Activated naive CD4-positive, alpha-beta T cell treated with anti-CD3 and anti-CD28 coated beads, Interleukin-2, amount 10 ng/mL, durations not matched to agents 7 days and 5 days (primary cell): ENCODE data around the gene NFKBIZ.

Experiments
- CTCF ChIA-PET: fragments of 350-600 bp; sonication (Branson Sonifier 250); formaldehyde crosslinking; loops from one replicate; lab custom pipeline; 2021; ENCODE audit warnings: antibody characterized with exemption; lab: Charles Lee
- DNase-seq: peaks from one replicate; pipeline ENCODE4 v3.0.0-alpha.2; 2020
- H3K27ac Mint-ChIP-seq: one replicate; pipeline ENCODE4 v1.8.0; 2021; ENCODE audit warnings: mild to moderate bottlenecking, moderate library complexity, mixed read lengths
- H3K27me3 Mint-ChIP-seq: one replicate; pipeline ENCODE4 v1.8.0; 2021; ENCODE audit warnings: mild to moderate bottlenecking, mixed read lengths
- H3K36me3 Mint-ChIP-seq: one replicate; pipeline ENCODE4 v1.8.0; 2021; ENCODE audit warnings: mixed read lengths
- H3K4me1 Mint-ChIP-seq: one replicate; pipeline ENCODE4 v1.8.0; 2021; ENCODE audit warnings: mixed read lengths
- H3K4me3 Mint-ChIP-seq: one replicate; pipeline ENCODE4 v1.8.0; 2021; ENCODE audit warnings: mild to moderate bottlenecking, moderate library complexity, mixed read lengths
- H3K9me3 Mint-ChIP-seq: one replicate; pipeline ENCODE4 v1.8.0; 2021; ENCODE audit warnings: mixed read lengths

NFKBIZ gene

DNA sequence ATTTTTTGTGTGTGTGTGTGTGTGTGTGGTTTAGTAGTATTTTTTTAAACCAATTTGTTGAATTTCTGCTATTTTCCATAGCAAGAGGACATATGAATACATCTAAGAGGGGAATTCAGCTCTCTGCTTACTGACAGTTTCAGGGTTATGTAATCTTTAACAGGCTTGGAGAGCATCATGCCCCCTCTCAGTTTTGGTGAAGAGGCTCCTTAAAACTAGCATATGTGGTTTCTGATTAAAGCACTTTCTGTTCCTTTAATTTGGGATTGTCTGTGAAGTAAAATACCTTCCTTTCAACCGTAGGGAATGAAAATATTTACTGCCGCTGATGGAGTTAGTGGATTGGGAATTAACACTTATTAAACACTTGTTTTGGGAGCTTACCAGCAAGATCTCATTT is 19.4 kb upstream of the NFKBIZ start:
- no peaks in the 10 kb centered on the region for H3K9me3 Mint-ChIP-seq
- CTCF ChIA-PET: interaction anchor here (0.7 to 2.6 kb wide), 4 partner anchors 20 to 395 kb away, joined by 3 to 10 read pairs (median 3); partner anchors contain the start of genes NFKBIZ and PCNP
- DNase-seq: no peak
- no peaks in the 10 kb centered on the region for H3K27me3 Mint-ChIP-seq
- no peak overlapping the region for H3K4me3 Mint-ChIP-seq
- H3K27ac Mint-ChIP-seq: no peak overlapping the region
- H3K36me3 Mint-ChIP-seq: peaks cover 25% of the 10 kb centered on the region
- H3K4me1 Mint-ChIP-seq: peaks cover 66% of the 10 kb centered on the region

DNA sequence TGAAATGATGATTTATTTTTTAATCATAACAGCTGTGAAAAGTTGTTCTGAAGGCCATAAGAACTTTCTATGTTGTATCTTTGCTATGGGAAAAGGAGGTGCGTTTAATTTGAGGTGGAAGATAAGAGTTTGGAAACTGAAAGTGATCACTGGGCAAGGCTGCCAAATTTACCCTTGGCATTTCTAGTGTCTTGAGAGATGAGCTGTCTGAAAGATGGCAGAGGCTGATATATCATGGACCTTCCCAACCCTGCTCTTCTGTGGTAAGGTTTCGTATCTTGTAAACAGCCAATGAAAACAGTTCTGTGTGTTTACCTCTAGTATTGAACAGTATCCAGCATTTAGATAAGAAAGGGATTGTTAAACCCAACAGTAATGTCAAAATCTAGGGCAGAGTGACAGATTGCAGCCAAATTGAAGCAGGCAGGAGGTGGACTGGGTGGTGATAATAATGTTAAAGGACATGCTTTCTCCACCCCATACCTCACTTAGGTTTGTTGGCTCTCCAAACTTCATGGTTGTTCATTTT is 15.8 kb upstream of the NFKBIZ start:
- Mint-ChIP-seq H3K36me3 (peaks cover 29% of the 10 kb centered on the region), H3K9me3 (no peaks in the 10 kb centered on the region), H3K4me3 (no peak overlapping the region), H3K27ac (peak overlapping the region; percentile 6), H3K27me3 (no peaks in the 10 kb centered on the region), H3K4me1 (peaks cover 62% of the 10 kb centered on the region)
- CTCF ChIA-PET: interaction anchor here (1.8 kb wide), 1 partner anchor 391 kb away, joined by 6 read pairs; no protein-coding TSS in a partner anchor
- no peak for DNase-seq

DNA sequence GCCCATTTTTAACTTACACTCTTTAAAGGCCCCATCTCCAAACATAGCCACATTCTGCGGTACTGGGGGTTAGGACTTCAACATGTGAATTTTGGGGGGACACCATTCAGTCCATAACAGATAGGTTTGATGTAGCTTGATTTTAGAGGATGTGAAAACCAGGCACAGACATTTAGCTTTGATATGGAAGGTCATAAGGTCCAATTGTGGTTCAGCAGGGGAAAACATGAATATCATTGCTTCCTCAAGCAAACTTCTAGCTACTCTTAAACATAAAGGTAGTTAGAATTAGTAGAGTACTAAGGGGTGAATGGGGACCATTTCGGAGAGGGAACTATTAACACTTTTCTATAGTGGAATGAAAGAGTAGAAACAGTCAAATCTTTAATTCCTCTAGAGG is 13.6 kb upstream of the NFKBIZ start:
- CTCF ChIA-PET: interaction anchor here (1.6 kb wide), 1 partner anchor 8 kb away, joined by 4 read pairs; no protein-coding TSS in a partner anchor

DNA sequence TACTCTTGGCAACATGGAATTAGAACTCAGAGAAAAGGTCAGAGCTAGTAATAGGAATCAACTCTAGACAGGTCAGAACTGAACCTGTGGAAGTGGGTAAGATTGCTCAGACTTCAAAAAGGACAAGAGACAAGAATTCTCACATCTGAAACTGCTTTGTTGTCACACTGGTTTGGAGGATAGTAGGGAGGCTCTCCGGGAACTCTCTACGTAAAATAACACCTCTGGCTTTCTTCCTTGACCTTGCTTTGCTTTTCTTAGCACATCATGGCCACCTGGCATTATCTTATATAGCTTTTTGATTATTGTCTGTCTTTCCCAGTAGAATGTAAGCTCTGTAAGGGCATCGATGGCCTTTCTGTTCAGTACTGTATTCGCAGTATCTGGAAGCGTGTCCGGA is 13.2 kb upstream of the NFKBIZ start:
- Mint-ChIP-seq H3K4me3 (no peak overlapping the region), H3K36me3 (peaks cover 29% of the 10 kb centered on the region), H3K4me1 (peaks cover 41% of the 10 kb centered on the region), H3K9me3 (no peaks in the 10 kb centered on the region), H3K27ac (no peak overlapping the region), H3K27me3 (no peaks in the 10 kb centered on the region)
- no peak for DNase-seq
- CTCF ChIA-PET: interaction anchor here (1.6 kb wide), 1 partner anchor 9 kb away, joined by 4 read pairs; no protein-coding TSS in a partner anchor

More for the DNA sequence above, 13.6 kb upstream of the NFKBIZ start:
- Mint-ChIP-seq H3K4me3 (no peak overlapping the region), H3K9me3 (no peaks in the 10 kb centered on the region), H3K27me3 (no peaks in the 10 kb centered on the region), H3K4me1 (peaks cover 41% of the 10 kb centered on the region), H3K36me3 (peaks cover 29% of the 10 kb centered on the region), H3K27ac (no peak overlapping the region)
- no peak for DNase-seq

DNA sequence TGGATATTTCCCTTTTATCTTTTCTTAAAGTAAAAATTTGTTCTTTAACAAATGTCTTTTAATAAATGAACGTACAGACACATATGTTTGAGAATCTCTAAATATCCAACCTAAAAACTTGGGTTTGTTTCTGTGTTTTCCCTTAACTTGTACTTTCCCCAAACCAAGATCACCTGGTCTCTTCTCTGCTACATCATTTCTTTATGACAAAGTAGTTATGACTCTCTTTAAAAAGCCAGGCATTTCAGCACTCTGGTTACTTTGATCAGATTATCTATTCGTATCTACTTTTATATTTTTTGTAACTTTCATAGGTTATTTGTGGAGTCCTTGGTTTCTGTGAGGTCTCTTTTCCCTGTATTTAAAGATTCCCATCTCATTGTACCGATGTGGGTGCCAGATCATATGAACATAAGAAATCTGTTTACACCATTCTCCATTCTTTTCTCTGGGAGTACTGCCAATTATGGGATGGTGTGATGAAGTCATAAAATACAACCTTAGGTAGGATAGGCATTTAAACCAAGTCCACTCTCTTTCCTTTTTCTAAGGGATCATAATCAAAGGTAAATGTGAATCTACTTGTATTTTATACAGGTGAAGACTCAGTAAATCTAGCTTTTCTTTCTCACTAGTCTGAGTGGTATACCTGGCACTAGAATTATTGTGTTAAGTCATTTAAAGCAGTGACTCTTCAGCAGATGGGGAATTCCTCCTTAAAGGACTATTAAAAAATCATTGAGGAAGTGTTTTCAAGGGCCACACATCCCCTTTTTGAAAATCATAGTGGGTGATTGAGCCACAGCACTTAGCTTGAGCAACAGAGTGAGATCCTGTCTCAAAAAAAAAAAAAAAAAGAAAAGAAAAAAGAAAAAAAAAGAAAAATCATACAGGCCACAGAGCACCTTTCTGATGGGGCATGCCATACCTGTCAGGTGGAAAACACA is 12.4 kb upstream of the NFKBIZ start:
- Mint-ChIP-seq H3K27ac (no peak overlapping the region), H3K27me3 (no peaks in the 10 kb centered on the region), H3K4me3 (no peak overlapping the region), H3K9me3 (peaks cover 1% of the 10 kb centered on the region), H3K36me3 (peaks cover 32% of the 10 kb centered on the region), H3K4me1 (peaks cover 41% of the 10 kb centered on the region)
- CTCF ChIA-PET: interaction anchor here (1.6 kb wide), 1 partner anchor 10 kb away, joined by 4 read pairs; no protein-coding TSS in a partner anchor
- no peak for DNase-seq

DNA sequence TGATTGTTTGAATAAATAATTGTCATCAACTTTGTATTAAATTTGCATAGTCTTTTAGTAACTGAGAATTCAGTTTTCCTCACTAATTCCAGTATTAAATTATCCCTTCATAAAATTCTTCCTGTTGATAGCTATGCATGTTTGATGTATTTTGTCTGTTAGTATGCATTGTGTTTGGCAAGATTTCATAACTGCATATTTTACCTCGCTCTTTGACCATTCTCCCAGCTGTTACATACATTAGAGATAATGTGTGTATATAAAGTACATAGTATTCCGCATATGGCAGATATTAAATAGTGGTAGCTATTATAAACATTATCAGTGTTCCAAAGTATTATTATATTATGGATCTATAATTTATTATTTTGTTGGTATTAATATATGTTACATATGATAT is 10.6 kb upstream of the NFKBIZ start:
- CTCF ChIA-PET: interaction anchor here (1.3 kb wide), 1 partner anchor 390 kb away, joined by 3 read pairs; no protein-coding TSS in a partner anchor
- DNase-seq: no peak
- peaks cover 6% of the 10 kb centered on the region for H3K9me3 Mint-ChIP-seq
- no peaks in the 10 kb centered on the region for H3K27me3 Mint-ChIP-seq
- H3K27ac Mint-ChIP-seq: no peak overlapping the region
- H3K4me3 Mint-ChIP-seq: no peak overlapping the region
- H3K36me3 Mint-ChIP-seq: peaks cover 26% of the 10 kb centered on the region
- peaks cover 27% of the 10 kb centered on the region for H3K4me1 Mint-ChIP-seq

DNA sequence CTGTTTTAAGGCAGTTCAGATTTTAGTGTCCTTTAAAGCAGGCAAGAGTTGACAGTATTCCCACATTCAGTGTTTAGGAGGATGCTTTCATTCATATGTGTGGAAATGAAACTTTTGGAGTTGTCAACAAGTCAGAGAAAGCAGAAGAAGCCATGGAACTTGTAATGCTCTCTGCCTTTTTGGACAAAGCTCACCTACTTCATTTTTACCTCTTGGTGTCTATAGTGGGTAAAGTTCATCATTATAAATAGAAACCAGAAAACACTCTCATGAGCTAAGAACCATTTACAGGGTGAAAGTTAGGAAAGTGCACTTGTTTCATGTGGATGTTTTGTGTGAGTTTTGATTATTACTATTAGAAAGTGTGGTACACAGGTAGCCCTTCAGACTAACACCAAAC is 9.2 kb upstream of the NFKBIZ start:
- H3K4me1 Mint-ChIP-seq: peaks cover 13% of the 10 kb centered on the region
- no peak overlapping the region for H3K4me3 Mint-ChIP-seq
- no peaks in the 10 kb centered on the region for H3K27me3 Mint-ChIP-seq
- CTCF ChIA-PET: interaction anchor here (1.2 kb wide), 1 partner anchor 13 kb away, joined by 4 read pairs; no protein-coding TSS in a partner anchor
- peaks cover 6% of the 10 kb centered on the region for H3K9me3 Mint-ChIP-seq
- DNase-seq: no peak
- peaks cover 20% of the 10 kb centered on the region for H3K36me3 Mint-ChIP-seq
- H3K27ac Mint-ChIP-seq: no peak overlapping the region

DNA sequence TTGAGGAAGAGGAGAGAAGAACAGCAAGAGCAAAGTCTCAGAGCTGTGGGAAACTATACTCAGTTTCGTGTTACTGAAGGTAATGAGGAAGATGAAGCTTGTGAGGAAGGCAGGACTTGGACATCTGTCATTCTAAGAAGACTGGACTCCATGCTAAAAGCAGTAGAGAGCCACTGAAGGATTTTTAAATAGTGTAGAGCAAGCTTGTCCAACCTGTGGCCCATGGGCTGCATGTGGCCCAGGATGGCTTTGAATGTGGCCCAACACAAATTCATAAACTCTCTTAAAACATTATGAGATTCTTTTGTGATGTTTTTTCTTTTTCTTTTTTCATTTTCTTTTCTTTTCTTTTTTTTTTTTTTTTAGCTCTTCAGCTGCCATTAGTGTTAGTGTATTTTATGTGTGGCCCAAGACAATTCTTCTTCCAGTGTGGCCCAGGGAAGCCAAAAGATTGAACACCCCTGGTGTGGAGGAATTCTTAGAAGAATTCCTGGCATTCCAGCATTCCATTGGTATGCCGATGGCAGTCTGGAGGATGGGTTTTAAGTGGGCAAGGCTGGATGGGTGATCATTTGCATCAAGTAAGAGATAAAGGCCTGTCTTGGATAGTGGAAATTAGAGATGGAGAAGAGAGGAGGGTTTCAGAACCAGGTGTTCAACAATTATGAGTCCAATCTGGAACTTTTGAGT is 6.9 kb upstream of the NFKBIZ start:
- no peaks in the 10 kb centered on the region for H3K27me3 Mint-ChIP-seq
- H3K4me1 Mint-ChIP-seq: no peaks in the 10 kb centered on the region
- CTCF ChIA-PET: no interaction called here
- no peak overlapping the region for H3K27ac Mint-ChIP-seq
- H3K4me3 Mint-ChIP-seq: no peak overlapping the region
- peaks cover 18% of the 10 kb centered on the region for H3K36me3 Mint-ChIP-seq
- H3K9me3 Mint-ChIP-seq: peaks cover 6% of the 10 kb centered on the region
- DNase-seq: no peak

DNA sequence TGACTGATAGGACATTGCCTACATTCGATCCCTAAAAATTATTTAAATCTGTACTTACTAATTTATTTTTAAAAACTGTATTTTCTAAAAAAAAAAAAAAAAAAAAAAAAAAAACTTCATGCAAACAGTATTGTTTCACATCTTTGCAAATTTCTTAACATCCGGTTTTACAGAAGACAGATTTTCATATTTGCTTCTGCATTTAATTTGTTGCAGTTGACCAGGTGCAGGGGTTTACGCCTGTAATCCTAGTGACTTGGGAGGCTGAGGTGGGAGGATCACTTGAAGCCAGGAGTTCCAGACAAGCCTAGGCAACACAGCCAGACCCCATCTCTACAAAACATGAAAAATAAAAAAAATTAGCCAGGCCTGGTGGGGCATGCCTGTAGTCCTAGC is 6.4 kb upstream of the NFKBIZ start:
- peaks cover 3% of the 10 kb centered on the region for H3K4me1 Mint-ChIP-seq
- H3K27me3 Mint-ChIP-seq: no peaks in the 10 kb centered on the region
- H3K27ac Mint-ChIP-seq: no peak overlapping the region
- peaks cover 18% of the 10 kb centered on the region for H3K36me3 Mint-ChIP-seq
- peaks cover 6% of the 10 kb centered on the region for H3K9me3 Mint-ChIP-seq
- CTCF ChIA-PET: interaction anchor here (1.0 kb wide), 1 partner anchor 40 kb away, joined by 3 read pairs; no protein-coding TSS in a partner anchor
- no peak overlapping the region for H3K4me3 Mint-ChIP-seq
- DNase-seq: no peak

DNA sequence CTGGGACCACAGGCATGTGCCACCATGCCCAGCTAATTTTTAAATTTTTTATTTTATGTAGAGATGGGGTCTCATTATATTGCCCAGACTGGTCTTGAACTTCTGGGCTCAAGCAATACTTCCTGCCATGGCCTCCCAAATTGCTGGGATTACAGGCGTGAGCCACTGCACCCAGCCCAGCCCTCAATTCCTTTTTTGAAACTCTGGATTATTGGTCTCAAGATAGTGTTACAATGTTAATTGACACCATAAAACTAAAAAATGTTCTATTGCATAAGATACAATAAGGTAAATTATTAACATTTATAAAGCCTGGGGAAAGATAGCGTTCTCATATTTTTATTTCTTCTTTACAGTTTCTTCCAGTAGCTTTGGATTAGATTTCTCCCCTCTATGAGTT is 3.9 kb upstream of the NFKBIZ start:
- Mint-ChIP-seq H3K4me1 (peaks cover 12% of the 10 kb centered on the region), H3K27ac (no peak overlapping the region), H3K36me3 (peaks cover 22% of the 10 kb centered on the region), H3K4me3 (no peak overlapping the region), H3K27me3 (no peaks in the 10 kb centered on the region), H3K9me3 (peaks cover 6% of the 10 kb centered on the region)
- DNase-seq: no peak
- CTCF ChIA-PET: interaction anchor here (0.8 kb wide), 1 partner anchor 380 kb away, joined by 3 read pairs; no protein-coding TSS in a partner anchor

DNA sequence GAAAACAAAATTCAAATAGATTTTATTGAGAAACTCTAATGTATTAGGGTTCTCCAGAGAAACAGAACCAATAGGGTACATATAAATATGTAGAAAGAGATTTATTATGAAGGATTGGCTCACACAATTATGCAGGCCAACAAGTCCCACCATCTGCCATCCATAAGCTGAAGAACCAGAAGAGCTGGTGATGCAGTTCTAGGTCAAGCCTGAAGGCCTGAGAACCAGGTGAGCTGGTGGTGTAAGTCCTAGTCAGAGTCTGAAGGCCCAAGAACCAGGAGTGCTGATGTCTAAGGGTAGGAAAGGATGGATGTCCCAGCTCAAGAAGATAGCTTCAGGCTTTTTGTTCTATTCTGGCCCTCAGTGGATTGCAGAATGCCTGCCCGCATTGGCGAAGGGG is 2.6 kb upstream of the NFKBIZ start:
- Mint-ChIP-seq H3K27ac (no peak overlapping the region), H3K36me3 (peaks cover 32% of the 10 kb centered on the region), H3K4me1 (peaks cover 21% of the 10 kb centered on the region), H3K4me3 (no peak overlapping the region), H3K9me3 (peaks cover 6% of the 10 kb centered on the region), H3K27me3 (no peaks in the 10 kb centered on the region)
- DNase-seq: no peak
- CTCF ChIA-PET: interaction anchor here (1.0 kb wide), 1 partner anchor 32 kb away, joined by 5 read pairs; no protein-coding TSS in a partner anchor

DNA sequence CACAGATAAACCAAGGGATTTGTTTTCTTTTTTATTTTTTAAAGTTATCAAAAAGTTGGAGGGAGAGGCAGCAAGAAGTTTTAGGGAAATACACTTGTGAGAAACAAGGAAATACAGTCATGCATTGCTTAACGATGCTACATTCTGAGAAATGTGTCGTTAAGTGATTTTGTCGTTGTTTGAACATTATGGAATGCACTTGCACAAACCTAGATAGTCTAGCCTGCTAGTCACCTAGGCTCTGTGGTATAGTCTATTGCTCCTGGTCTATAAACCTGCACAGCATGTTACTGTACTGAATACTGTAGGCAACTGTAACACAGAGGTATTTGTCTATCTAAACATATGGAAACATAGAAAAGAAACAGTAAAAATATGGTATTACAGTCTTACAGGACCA is 2.0 kb upstream of the NFKBIZ start:
- DNase-seq: no peak
- no peak overlapping the region for H3K4me3 Mint-ChIP-seq
- H3K27me3 Mint-ChIP-seq: no peaks in the 10 kb centered on the region
- H3K36me3 Mint-ChIP-seq: peaks cover 34% of the 10 kb centered on the region
- CTCF ChIA-PET: interaction anchor here (1.0 kb wide), 1 partner anchor 33 kb away, joined by 5 read pairs; no protein-coding TSS in a partner anchor
- no peak overlapping the region for H3K27ac Mint-ChIP-seq
- H3K4me1 Mint-ChIP-seq: peaks cover 27% of the 10 kb centered on the region
- H3K9me3 Mint-ChIP-seq: peaks cover 2% of the 10 kb centered on the region

DNA sequence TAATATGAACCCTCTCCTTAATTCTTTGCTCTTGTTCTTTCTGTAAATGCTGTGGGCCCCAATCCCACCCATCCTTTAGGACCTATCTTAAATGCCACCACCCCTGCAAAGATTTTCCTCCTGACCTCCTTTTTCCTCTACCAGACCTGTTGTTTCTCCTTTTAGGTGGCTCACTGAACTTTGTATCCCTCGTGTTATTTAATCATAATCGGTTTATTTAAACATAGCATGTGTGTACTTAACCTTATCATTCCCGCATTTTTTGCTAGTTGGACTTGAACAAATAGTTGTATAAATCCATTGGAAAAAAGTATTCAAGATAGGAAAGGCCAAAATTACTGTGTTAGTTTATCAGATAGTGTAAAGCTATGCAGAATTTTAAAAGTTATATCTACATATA is 988 bp upstream of the NFKBIZ start:
- Mint-ChIP-seq H3K4me1 (peaks cover 37% of the 10 kb centered on the region), H3K4me3 (peak overlapping the region; percentile 86), H3K27me3 (no peaks in the 10 kb centered on the region), H3K27ac (peak overlapping the region; percentile 89), H3K36me3 (peaks cover 41% of the 10 kb centered on the region), H3K9me3 (no peaks in the 10 kb centered on the region)
- DNase-seq: no peak
- CTCF ChIA-PET: interaction anchor here (1.1 kb wide), 1 partner anchor 45 kb away, joined by 3 read pairs; no protein-coding TSS in a partner anchor
